Ishikawa (cell line): ENCODE data around the gene TMEM26.

ENCODE experiments used
- CEBPB ChIP-seq: IDR thresholded peaks from 2 replicates; pipeline ENCODE4 v1.6.1; 2012
- CREB1 ChIP-seq: IDR thresholded peaks from 2 replicates; pipeline ENCODE4 v1.6.1; 2012; ENCODE audit warnings: low read depth
- EGR1 ChIP-seq: IDR thresholded peaks from 2 replicates; pipeline ENCODE4 v1.6.1; 2012
- EP300 ChIP-seq: IDR thresholded peaks from 2 replicates; pipeline ENCODE4 v1.6.1; 2012; ENCODE audit warnings: borderline replicate concordance
- FOXM1 ChIP-seq: IDR thresholded peaks from 2 replicates; pipeline ENCODE4 v1.6.1; 2012; ENCODE audit warnings: low read depth, borderline replicate concordance
- MAX ChIP-seq: IDR thresholded peaks from 2 replicates; pipeline ENCODE4 v1.6.1; 2012
- NFIC ChIP-seq: IDR thresholded peaks from 2 replicates; pipeline ENCODE4 v1.6.1; 2012
- RAD21 ChIP-seq: IDR thresholded peaks from 2 replicates; pipeline ENCODE4 v1.6.1; 2012; ENCODE audit warnings: low read depth
- REST ChIP-seq: IDR thresholded peaks from 2 replicates; pipeline ENCODE4 v1.6.1; 2012; ENCODE audit warnings: low read depth, mild to moderate bottlenecking
- TAF1 ChIP-seq: IDR thresholded peaks from 2 replicates; pipeline ENCODE4 v1.6.1; 2012; ENCODE audit warnings: low read depth, mild to moderate bottlenecking
- TCF12 ChIP-seq: IDR thresholded peaks from 2 replicates; pipeline ENCODE4 v1.6.1; 2012; ENCODE audit warnings: low read depth
- TEAD4 ChIP-seq: IDR thresholded peaks from 2 replicates; pipeline ENCODE4 v1.6.1; 2012
- USF1 ChIP-seq: IDR thresholded peaks from 2 replicates; pipeline ENCODE4 v1.6.1; 2012
- YY1 ChIP-seq: IDR thresholded peaks from 2 replicates; pipeline ENCODE4 v1.6.1; 2012; ENCODE audit warnings: low read depth
- ZBTB7A ChIP-seq: IDR thresholded peaks from 2 replicates; pipeline ENCODE4 v1.6.1; 2012; ENCODE audit warnings: low read depth

Gene TMEM26

GRCh38 chr10:61391281-61391680 is 61.9 kb downstream of the TMEM26 start:
- TF ChIP-seq TCF12 = no peak
- no peak for TF ChIP-seq USF1
- no peak for TF ChIP-seq RAD21
- TF ChIP-seq CREB1 = no peak
- TF ChIP-seq FOXM1 = no peak
- TF ChIP-seq EP300 = no peak
- TF ChIP-seq MAX = no peak
- no peak for TF ChIP-seq CEBPB
- no peak for TF ChIP-seq NFIC
- no peak for TF ChIP-seq TEAD4
- TF ChIP-seq EGR1 = no peak
- no peak for TF ChIP-seq ZBTB7A

GRCh38 chr10:61390851-61391250 is 62.3 kb downstream of the TMEM26 start:
- TF ChIP-seq TAF1 (no peak), TEAD4 (no peak), ZBTB7A (no peak), CEBPB (no peak), FOXM1 (no peak), RAD21 (no peak), EP300 (no peak), MAX (no peak), TCF12 (no peak), USF1 (no peak), REST (no peak), CREB1 (no peak), EGR1 (no peak), YY1 (no peak), NFIC (no peak)

- no peak for TF ChIP-seq YY1
- no peak for TF ChIP-seq TCF12
- TF ChIP-seq ZBTB7A = no peak
- no peak for TF ChIP-seq EGR1
- no peak for TF ChIP-seq USF1
- no peak for TF ChIP-seq CEBPB
- TF ChIP-seq MAX = no peak
- no peak for TF ChIP-seq RAD21
- no peak for TF ChIP-seq TEAD4
- no peak for TF ChIP-seq FOXM1
- no peak for TF ChIP-seq REST
- no peak for TF ChIP-seq EP300
- TF ChIP-seq TAF1 = no peak
Measured at GRCh38 chr10:61389887-61390286, 63.3 kb downstream of the TMEM26 start.

- TF ChIP-seq CEBPB = no peak
- no peak for TF ChIP-seq FOXM1
- no peak for TF ChIP-seq MAX
- no peak for TF ChIP-seq REST
- no peak for TF ChIP-seq TEAD4
- TF ChIP-seq USF1 = no peak
- TF ChIP-seq EP300 = no peak
- no peak for TF ChIP-seq ZBTB7A
- TF ChIP-seq CREB1 = no peak
- no peak for TF ChIP-seq TCF12
- no peak for TF ChIP-seq EGR1
- TF ChIP-seq NFIC = no peak
- no peak for TF ChIP-seq YY1
- TF ChIP-seq RAD21 = no peak
- TF ChIP-seq TAF1 = no peak
Measured at GRCh38 chr10:61385231-61386001, 67.8 kb downstream of the TMEM26 start.
